Fibroblast of skin of left quadriceps (primary cell): Measurements from ENCODE around the gene MYBPC1.
"Not testable (repeated sequence)": the region's sequence is repeated elsewhere in the genome, so short reads cannot be mapped to it uniquely, and the experiment has no call there.

ENCODE experiments used
- DNase-seq, 2 experiments: peaks; one replicate each; pipeline ENCODE4 v3.0.0-alpha.2; 2013; ENCODE audit warnings: low read depth in 2 of 2

Gene MYBPC1

GRCh38 chr12:101733166-101733565 is 138.4 kb downstream of the MYBPC1 start:
- DNase-seq: no peak

DNA sequence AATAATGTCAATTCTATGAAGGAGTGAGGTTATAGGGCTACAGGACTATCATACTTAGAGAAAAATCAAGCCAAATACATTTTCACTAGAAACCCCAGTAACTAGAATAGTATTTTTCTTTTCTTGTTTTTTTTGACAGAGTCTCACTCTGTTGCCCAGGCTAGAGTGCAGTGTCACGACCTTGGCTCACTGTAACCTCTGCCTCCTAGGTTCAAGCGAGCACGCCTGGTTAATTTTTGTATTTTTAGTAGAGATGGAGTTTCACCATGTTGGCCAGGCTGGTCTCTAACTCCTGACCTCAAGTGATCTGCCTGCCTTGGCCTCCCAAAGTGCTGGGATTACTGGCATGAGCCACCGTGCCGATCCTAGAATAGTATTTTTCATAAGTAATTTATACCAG is 139.7 kb downstream of the MYBPC1 start:
- DNase-seq: not testable (repeated sequence)
